AG04450 (cell line): ENCODE data around the gene INPP5A. TPM values are rescaled to one million over a fixed set of nuclear protein-coding genes. Genes with fewer than 3 reads are reported as not detected.

Experiments used
- CTCF ChIA-PET: fragments of 300-600, 350-600 bp; formaldehyde crosslinking; extraction: SDS; loops from one replicate; lab custom pipeline; 2022; ENCODE audit warnings: antibody characterized with exemption, inconsistent platforms; lab: Charles Lee
- POLR2A ChIA-PET: fragments of 350-600 bp; formaldehyde crosslinking; extraction: SDS; loops from one replicate; lab custom pipeline; 2021; ENCODE audit warnings: antibody characterized with exemption, inconsistent platforms; lab: Yijun Ruan, JAX
- DNase-seq: peaks from one replicate; pipeline ENCODE4 v3.0.0-alpha.2; 2011; ENCODE audit warnings: low read depth, low spot score
- H3K27ac ChIP-seq: one replicate; pipeline ENCODE4 v1.5.1; 2012; ENCODE audit warnings: low read depth, low read length, control low read depth
- H3K27me3 ChIP-seq: one replicate; pipeline ENCODE4 v1.6.0; 2012; ENCODE audit warnings: low read length; ENCODE audit not compliant: control insufficient read depth, insufficient read depth
- H3K4me3 ChIP-seq: 2 replicates; pipeline ENCODE4 v1.5.1; 2011; ENCODE audit warnings: mild to moderate bottlenecking, low read depth, low read length, control low read depth
- H3K9me3 ChIP-seq: 2 replicates; pipeline ENCODE4 v1.5.1; 2012; ENCODE audit warnings: low read length; ENCODE audit not compliant: control insufficient read depth, insufficient read depth
- CTCF ChIP-seq: IDR thresholded peaks from 2 replicates; pipeline ENCODE4 v1.5.1; 2011; ENCODE audit warnings: low read depth, low read length, control low read depth, inconsistent platforms
- polyA plus RNA-seq: library from polyadenylated mRNA; depleted of rRNA; stranded (reverse); fragments of >200 nt; gene quantifications from 2 replicates; pipeline ENCODE4 v1.2.3, GENCODE V29; 2011

INPP5A gene
- polyA plus RNA-seq, 1 experiment: 22.5 TPM

- Histone ChIP-seq H3K9me3 (peaks cover 20% of the 10 kb centered on the region), H3K4me3 (no peak overlapping the region), H3K27me3 (no peaks in the 10 kb centered on the region), H3K27ac (peak overlapping the region; percentile 77)
- no peak for TF ChIP-seq CTCF
- DNase-seq: no peak
- ChIA-PET POLR2A (no interaction called here), CTCF (no interaction called here)
Observed at GRCh38 chr10:132700156-132701098, 162.8 kb downstream of the INPP5A start.

- no peak for TF ChIP-seq CTCF
- CTCF ChIA-PET: no interaction called here
Observed at GRCh38 chr10:132701099-132701845, 163.7 kb downstream of the INPP5A start.

GRCh38 chr10:132701846-132702190 is 164.2 kb downstream of the INPP5A start:
- no peak for TF ChIP-seq CTCF
- Histone ChIP-seq H3K27me3 (no peaks in the 10 kb centered on the region), H3K4me3 (no peak overlapping the region), H3K27ac (no peak overlapping the region), H3K9me3 (peaks cover 30% of the 10 kb centered on the region)
- DNase-seq: no peak
- ChIA-PET POLR2A (no interaction called here), CTCF (no interaction called here)

More at GRCh38 chr10:132701099-132701845, 163.7 kb downstream of the INPP5A start:
- Histone ChIP-seq H3K9me3 (peaks cover 25% of the 10 kb centered on the region), H3K27ac (no peak overlapping the region), H3K4me3 (no peak overlapping the region), H3K27me3 (no peaks in the 10 kb centered on the region)
- no peak for DNase-seq
- POLR2A ChIA-PET: no interaction called here

- DNase-seq: no peak
- Histone ChIP-seq H3K27me3 (no peaks in the 10 kb centered on the region), H3K4me3 (no peak overlapping the region), H3K27ac (no peak overlapping the region), H3K9me3 (peaks cover 35% of the 10 kb centered on the region)
- no peak for TF ChIP-seq CTCF
- POLR2A ChIA-PET: no interaction called here
- CTCF ChIA-PET: no interaction called here
Observed at GRCh38 chr10:132702601-132703418, 165.2 kb downstream of the INPP5A start.
